OCI-LY7 (cell line): ENCODE results near the gene JAK1. TPM values are rescaled to one million over a fixed set of nuclear protein-coding genes. Genes with fewer than 3 reads are reported as not detected.

Experiments
- BruUV-seq: library from RNA; stranded (reverse); fragments of 400-500 nt; replicated peaks from 2 replicates; lab custom pipeline; 2021; lab: Mats Ljungman, UMichigan
- CTCF ChIA-PET: fragments of 300-600 bp; sonication (Branson Sonifier 250); formaldehyde crosslinking; loops from one replicate; lab custom pipeline; 2022; ENCODE audit warnings: antibody characterized with exemption; ENCODE audit not compliant: unreplicated experiment; lab: Charles Lee
- POLR2A ChIA-PET: fragments of 300-600 bp; sonication (Branson Sonifier 250); formaldehyde crosslinking; loops from one replicate; lab custom pipeline; 2022; ENCODE audit warnings: antibody characterized with exemption; lab: Charles Lee
- DNase-seq: peaks from one replicate; pipeline ENCODE4 v3.0.0-alpha.2; 2015; ENCODE audit warnings: low spot score
- H2AFZ ChIP-seq: fragments of 200-600 bp; sonication (generic), shearing (Covaris generic); 2 replicates; pipeline ENCODE4 v1.6.1; 2014; ENCODE audit warnings: mild to moderate bottlenecking, antibody characterized with exemption, low read length, moderate library complexity
- H3K27ac ChIP-seq: fragments of 200-600 bp; sonication (generic); 2 replicates; pipeline ENCODE4 v1.5.1; 2014; ENCODE audit warnings: mixed run types, low read depth, mild to moderate bottlenecking, moderate library complexity, low read length, inconsistent platforms; ENCODE audit not compliant: poor library complexity, severe bottlenecking
- H3K36me3 ChIP-seq: fragments of 200-600 bp; sonication (generic); 2 replicates; pipeline ENCODE4 v1.6.1; 2014; ENCODE audit warnings: mild to moderate bottlenecking, antibody characterized with exemption, low read length, moderate library complexity, mixed read lengths; ENCODE audit not compliant: insufficient read depth
- H3K4me1 ChIP-seq: fragments of 200-600 bp; sonication (generic); 2 replicates; pipeline ENCODE4 v1.5.1; 2014; ENCODE audit warnings: mild to moderate bottlenecking, low read length; ENCODE audit not compliant: insufficient read depth, poor library complexity, severe bottlenecking
- H3K4me2 ChIP-seq: fragments of 200-600 bp; sonication (generic); 2 replicates; pipeline ENCODE4 v1.6.1; 2014; ENCODE audit warnings: mild to moderate bottlenecking, low read length
- H3K4me3 ChIP-seq: fragments of 200-600 bp; sonication (generic); 2 replicates; pipeline ENCODE4 v1.5.1; 2014; ENCODE audit warnings: mild to moderate bottlenecking, low read depth, low read length; ENCODE audit not compliant: poor library complexity, severe bottlenecking
- H3K79me2 ChIP-seq: fragments of 200-600 bp; sonication (generic); 2 replicates; pipeline ENCODE4 v1.6.1; 2016; ENCODE audit warnings: low read depth, mild to moderate bottlenecking, low read length, moderate library complexity, mixed read lengths; ENCODE audit not compliant: insufficient read depth
- H3K9me2 ChIP-seq: fragments of 200-600 bp; sonication (generic); 2 replicates; pipeline ENCODE4 v1.6.1; 2016; ENCODE audit warnings: mild to moderate bottlenecking, low read length, mixed read lengths; ENCODE audit not compliant: insufficient read depth
- H3K9me3 ChIP-seq: fragments of 200-600 bp; sonication (generic); 2 replicates; pipeline ENCODE4 v1.6.1; 2014; ENCODE audit warnings: mild to moderate bottlenecking, mixed run types, low read length, mixed read lengths
- H4K20me1 ChIP-seq: fragments of 200-600 bp; sonication (generic); 2 replicates; pipeline ENCODE4 v1.6.1; 2014; ENCODE audit warnings: mild to moderate bottlenecking, antibody characterized with exemption, low read length, moderate library complexity, mixed read lengths; ENCODE audit not compliant: insufficient read depth
- EZH2phosphoT487 ChIP-seq: fragments of 200-600 bp; sonication (generic); IDR thresholded peaks from 2 replicates; pipeline ENCODE4 v1.6.1; 2018; ENCODE audit warnings: low read depth, borderline replicate concordance, mild to moderate bottlenecking, mixed run types, antibody characterized with exemption, low read length, moderate library complexity, mixed read lengths
- intact Hi-C: fragments of 100-400 bp; cut with micrococcal nuclease; formaldehyde crosslinking; loops from one replicate; pipeline ENCODE4 v1.10.0; 2022; ENCODE audit not compliant: unreplicated experiment
- total RNA-seq, 2 experiments: library from RNA; depleted of rRNA in 1 of 2; stranded (reverse); fragments of >200 nt in 1 of 2; shearing (Covaris generic) in 1 of 2; gene quantifications; 2 replicates each; pipeline ENCODE4 v1.2.3, GENCODE V29; 2014 to 2022
- TF ChIP-seq, protein P1 (sequence below): fragments of 200-600 bp; sonication (generic); conservative IDR thresholded peaks from 2 replicates; pipeline ENCODE4 v1.5.1; 2014; ENCODE audit warnings: mild to moderate bottlenecking, antibody characterized with exemption, low read length, moderate library complexity, mixed read lengths

The JAK1 gene
- total RNA-seq, 2 experiments from 2014 or later: 72.6 to 86.8 TPM

GRCh38 chr1:64909031-64909430 is 57.3 kb downstream of the JAK1 start:
- Histone ChIP-seq H3K4me2 (no peak overlapping the region), H4K20me1 (peaks cover 33% of the 10 kb centered on the region), H3K36me3 (0 out of 2 replicates have a peak, but pooled peaks cover 3% of the 10 kb centered on the region), H2AFZ (no peak overlapping the region), H3K9me3 (no peaks in the 10 kb centered on the region), H3K4me1 (no peaks in the 10 kb centered on the region), H3K9me2 (no peaks in the 10 kb centered on the region), H3K79me2 (peaks cover 92% of the 10 kb centered on the region), H3K4me3 (no peak overlapping the region), H3K27ac (no peak overlapping the region)
- no TSS peak for BruUV-seq
- no peak for DNase-seq
- POLR2A ChIA-PET: interaction anchor here (1.2 to 2.0 kb wide), 4 partner anchors 9 to 19 kb away, joined by 3 to 5 read pairs (median 4); no protein-coding TSS in a partner anchor
- TF ChIP-seq, protein P1, sequence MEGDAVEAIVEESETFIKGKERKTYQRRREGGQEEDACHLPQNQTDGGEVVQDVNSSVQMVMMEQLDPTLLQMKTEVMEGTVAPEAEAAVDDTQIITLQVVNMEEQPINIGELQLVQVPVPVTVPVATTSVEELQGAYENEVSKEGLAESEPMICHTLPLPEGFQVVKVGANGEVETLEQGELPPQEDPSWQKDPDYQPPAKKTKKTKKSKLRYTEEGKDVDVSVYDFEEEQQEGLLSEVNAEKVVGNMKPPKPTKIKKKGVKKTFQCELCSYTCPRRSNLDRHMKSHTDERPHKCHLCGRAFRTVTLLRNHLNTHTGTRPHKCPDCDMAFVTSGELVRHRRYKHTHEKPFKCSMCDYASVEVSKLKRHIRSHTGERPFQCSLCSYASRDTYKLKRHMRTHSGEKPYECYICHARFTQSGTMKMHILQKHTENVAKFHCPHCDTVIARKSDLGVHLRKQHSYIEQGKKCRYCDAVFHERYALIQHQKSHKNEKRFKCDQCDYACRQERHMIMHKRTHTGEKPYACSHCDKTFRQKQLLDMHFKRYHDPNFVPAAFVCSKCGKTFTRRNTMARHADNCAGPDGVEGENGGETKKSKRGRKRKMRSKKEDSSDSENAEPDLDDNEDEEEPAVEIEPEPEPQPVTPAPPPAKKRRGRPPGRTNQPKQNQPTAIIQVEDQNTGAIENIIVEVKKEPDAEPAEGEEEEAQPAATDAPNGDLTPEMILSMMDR: no peak
- TF ChIP-seq EZH2phosphoT487: no peak
- intact Hi-C loops: no loop called here
- CTCF ChIA-PET: interaction anchor here (1.2 kb wide), 1 partner anchor 112 kb away, joined by 3 read pairs; no protein-coding TSS in a partner anchor

DNA sequence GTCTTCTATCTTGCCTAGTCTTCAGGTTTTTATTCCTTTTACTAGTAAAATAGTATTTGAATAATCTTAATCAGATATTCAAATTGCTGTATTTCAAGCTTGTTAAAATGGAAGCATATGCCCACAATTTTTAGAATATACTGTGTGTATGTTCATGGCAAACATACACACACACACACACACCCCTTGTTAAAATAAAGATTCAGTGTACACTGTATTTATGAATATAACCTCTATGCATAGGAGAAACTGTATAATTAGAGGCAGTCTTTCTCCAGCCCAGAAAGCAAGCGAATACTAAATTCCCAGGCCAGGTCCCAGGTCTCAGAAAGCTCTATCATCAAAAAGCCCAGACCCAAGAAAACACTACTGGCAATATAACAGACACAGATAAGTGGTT is 57.8 kb downstream of the JAK1 start:
- TF ChIP-seq, protein P1: no peak
- TF ChIP-seq EZH2phosphoT487: no peak
- Histone ChIP-seq H3K4me1 (no peaks in the 10 kb centered on the region), H3K4me2 (no peak overlapping the region), H3K9me2 (no peaks in the 10 kb centered on the region), H4K20me1 (peaks cover 38% of the 10 kb centered on the region), H3K27ac (no peak overlapping the region), H3K79me2 (peaks cover 96% of the 10 kb centered on the region), H3K4me3 (no peak overlapping the region), H3K36me3 (0 out of 2 replicates have a peak, but pooled peaks cover 3% of the 10 kb centered on the region), H3K9me3 (no peaks in the 10 kb centered on the region), H2AFZ (no peak overlapping the region)
- no TSS peak for BruUV-seq
- DNase-seq: no peak
- ChIA-PET POLR2A (interaction anchor here (1.2 to 2.0 kb wide), 4 partner anchors 9 to 19 kb away, joined by 3 to 5 read pairs (median 4); no protein-coding TSS in a partner anchor), CTCF (interaction anchor here (1.2 kb wide), 1 partner anchor 112 kb away, joined by 3 read pairs; no protein-coding TSS in a partner anchor)
- intact Hi-C loops: no loop called here

DNA sequence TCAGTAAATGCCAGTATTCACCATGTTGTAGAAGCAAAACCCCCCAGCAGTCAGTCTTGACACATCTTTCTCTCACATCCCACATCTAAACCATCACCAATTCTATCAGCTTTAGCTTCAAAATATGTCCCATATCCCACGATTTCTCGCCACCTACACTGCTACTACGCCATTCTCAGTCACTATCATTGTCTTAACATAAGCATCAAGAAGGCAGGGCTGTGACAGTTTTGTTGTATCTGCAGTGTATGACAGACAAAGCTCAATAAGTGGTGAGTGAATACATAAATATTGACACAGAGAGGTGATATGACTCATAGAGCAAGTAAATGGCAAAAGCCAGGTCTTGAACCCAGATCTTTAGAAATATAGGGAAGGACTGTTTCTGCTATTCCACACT is 59.9 kb downstream of the JAK1 start:
- Histone ChIP-seq H4K20me1 (peaks cover 33% of the 10 kb centered on the region), H3K4me3 (no peak overlapping the region), H3K27ac (no peak overlapping the region), H3K36me3 (0 out of 2 replicates have a peak, but pooled peaks cover 3% of the 10 kb centered on the region), H3K4me2 (no peak overlapping the region), H3K4me1 (no peaks in the 10 kb centered on the region), H3K79me2 (peaks cover 86% of the 10 kb centered on the region), H2AFZ (no peak overlapping the region), H3K9me2 (no peaks in the 10 kb centered on the region), H3K9me3 (no peaks in the 10 kb centered on the region)
- POLR2A ChIA-PET: interaction anchor here (1.2 to 1.9 kb wide), 2 partner anchors 10 kb away, joined by 3 to 5 read pairs; no protein-coding TSS in a partner anchor
- CTCF ChIA-PET: no interaction called here
- no TSS peak for BruUV-seq
- no peak for TF ChIP-seq EZH2phosphoT487
- TF ChIP-seq, protein P1: no peak
- no peak for DNase-seq
- intact Hi-C loops: no loop called here
